ENCODE measurements around the gene CDKL4.
"Not testable (repeated sequence)": the region's sequence is repeated elsewhere in the genome, so short reads cannot be mapped to it uniquely, and the experiment has no call there.

Gene CDKL4

GRCh38 chr2:39178756-39179155 is 65.0 kb downstream of the CDKL4 start:
- DNase-seq (ENCODE audit: low spot score) = no peak

DNA sequence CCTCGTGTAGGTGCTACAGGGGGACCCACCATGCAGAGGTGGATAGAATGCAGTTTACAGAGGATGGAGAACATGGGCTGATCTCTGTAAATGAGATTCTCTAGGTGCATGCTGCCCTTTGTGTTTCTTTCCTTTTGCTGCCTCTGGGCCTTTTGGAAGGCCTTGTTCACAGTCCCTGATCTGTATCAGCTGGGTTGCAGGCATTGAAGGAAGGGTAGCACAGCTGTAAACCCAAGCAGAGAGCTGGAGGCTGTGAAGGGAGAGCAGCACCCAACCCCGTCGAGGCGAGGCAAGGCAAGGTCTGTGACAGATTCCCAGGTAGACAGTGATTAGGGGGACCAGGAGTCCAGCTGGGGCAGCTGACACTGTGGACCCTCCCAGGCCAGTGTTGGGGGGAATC is 66.8 kb downstream of the CDKL4 start:
- no peak for DNase-seq (ENCODE audit: low spot score)

DNA sequence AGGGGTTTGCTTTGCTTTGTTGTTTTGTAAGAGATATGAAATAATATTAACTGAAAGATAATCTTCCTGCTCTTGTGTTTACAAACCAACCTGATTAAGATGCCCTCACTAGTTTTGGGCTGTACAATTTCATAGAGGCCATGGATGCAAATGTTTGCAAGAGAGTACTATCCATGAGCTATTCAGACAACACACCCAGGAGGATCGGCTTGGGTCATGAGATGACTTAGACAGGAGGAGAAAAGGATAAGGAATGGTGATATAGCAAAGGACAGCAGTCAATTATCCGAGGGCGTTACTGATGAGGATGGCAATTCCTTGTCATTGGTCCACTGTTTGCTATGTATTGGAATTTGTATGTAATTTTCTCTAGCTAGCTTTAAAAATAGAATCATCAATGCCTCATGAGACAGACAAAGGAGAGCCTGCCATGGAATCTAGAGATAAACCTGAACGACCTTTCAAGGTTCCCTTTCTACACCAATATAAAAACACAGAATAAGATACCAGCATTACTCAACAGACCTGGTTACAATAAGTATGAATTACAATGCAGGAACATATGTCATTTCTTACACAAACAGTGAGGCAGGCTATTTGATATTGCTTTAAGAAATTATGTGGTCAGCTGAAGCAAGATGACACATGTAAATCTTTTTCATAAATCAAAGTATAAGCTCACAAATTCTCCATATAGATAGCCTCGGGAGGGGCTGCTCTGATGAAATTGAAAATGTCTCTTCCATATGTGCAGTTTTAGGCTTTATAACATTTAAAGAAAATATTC is 68.6 kb downstream of the CDKL4 start:
- no peak for DNase-seq (ENCODE audit: low spot score)

DNA sequence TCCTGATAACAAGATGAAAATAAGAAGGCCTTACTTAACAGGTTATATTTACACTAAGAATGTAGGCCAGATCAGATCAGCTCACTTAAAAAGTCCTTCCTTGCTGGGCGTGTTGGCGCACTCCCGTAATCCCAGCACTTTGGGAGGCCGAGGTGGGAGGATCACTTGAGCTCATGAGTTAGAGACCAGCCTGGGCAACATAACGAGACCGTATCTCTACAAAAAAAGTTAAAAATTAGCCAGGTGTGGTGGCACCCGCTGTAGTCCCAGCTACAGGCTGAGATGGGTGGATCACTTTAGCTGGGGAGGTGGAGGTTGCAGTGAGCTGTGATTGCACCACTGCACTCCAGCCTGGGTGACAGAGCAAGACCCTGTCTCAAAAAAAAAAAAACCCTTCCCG is 69.7 kb downstream of the CDKL4 start:
- no peak for DNase-seq (ENCODE audit: low spot score)

- DNase-seq (ENCODE audit: low spot score) = not testable (repeated sequence)
These were observed 71.6 kb downstream of the CDKL4 start for GRCh38 chr2:39172047-39172706.

DNA sequence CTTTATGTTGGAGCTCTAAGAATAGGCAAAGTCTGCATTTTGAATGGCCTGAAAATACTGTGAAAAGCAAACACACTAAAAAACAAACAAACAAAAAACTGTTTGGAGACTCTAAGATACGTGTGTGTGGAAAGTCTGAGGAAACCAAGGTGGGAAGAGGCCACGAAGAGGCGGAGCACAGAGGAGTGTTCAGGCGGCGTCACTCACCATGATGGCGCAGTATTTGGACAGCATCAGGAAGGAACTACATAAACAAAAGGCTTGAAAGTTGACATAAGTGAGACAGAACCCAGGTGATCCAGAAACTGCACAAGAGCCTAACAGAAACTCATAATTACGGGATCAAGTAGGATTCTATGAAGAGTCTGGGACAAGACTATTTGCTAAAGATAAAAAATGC is 72.1 kb downstream of the CDKL4 start:
- DNase-seq (ENCODE audit: low spot score) = no peak

- DNase-seq (ENCODE audit: low spot score) = peak; percentile 20
These were observed 79.7 kb downstream of the CDKL4 start for GRCh38 chr2:39164089-39164488.

DNA sequence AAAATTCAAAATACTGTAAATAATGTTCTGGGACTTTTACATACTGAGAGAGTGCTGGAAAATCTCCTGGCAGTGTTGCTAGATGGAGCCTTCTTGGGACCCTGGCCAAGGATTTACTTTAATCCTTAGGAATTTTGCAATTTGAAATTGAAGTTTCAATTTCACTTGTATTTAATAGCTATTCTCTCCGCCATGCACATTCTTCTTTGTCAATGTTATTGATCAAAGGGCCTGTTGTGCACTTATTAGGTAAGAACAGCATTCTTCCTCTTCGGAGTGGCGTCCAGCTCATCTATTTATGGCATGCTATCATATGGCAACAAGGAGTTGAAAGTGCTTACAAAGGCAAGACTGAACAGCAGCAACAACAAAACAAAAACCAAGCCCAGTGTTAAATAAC is 82.8 kb downstream of the CDKL4 start:
- DNase-seq (ENCODE audit: low spot score) = peak; percentile 17

- no peak for DNase-seq (ENCODE audit: low spot score)
These were observed 84.5 kb downstream of the CDKL4 start for GRCh38 chr2:39159283-39159682.

DNA sequence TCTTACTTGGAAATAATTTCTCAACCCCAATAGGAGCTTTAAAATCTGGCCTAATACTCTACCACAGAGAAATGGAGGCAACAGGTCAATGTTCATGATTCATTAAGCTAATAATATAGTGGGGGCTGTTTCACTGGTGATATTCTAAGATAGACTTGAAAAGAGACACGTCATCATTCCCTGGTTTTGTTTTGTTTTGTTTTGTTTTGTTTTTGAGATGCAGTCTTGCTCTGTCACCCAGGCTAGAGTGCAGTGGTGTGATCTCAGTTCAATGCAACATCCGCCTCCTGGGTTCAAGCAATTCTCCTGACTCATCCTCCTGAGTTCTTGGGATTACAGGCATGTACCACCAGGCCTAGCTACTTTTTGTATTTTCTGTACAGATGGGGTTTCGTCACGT is 85.4 kb downstream of the CDKL4 start:
- DNase-seq (ENCODE audit: low spot score) = no peak

GRCh38 chr2:39156846-39157245 is 86.9 kb downstream of the CDKL4 start:
- no peak for DNase-seq (ENCODE audit: low spot score)

DNA sequence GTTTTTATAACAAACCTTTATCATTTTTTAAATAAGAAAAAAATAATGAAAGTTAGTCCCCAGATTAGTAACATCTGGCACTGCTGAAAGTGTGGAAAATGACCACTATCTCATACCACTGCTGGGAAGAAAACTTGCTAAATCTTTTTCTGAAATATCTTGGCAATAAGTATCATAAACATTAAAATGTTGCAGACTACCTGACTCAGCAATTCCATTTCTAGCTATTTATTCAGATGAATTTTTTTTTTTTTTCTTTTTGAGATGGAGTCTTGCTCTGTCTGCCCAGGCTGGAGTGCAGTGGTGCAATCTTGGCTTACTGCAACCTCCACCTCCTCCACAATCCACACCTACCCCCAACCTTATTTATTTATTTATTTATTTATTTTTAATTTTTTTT is 87.7 kb downstream of the CDKL4 start:
- peak; percentile 59 for DNase-seq (ENCODE audit: low spot score)

DNA sequence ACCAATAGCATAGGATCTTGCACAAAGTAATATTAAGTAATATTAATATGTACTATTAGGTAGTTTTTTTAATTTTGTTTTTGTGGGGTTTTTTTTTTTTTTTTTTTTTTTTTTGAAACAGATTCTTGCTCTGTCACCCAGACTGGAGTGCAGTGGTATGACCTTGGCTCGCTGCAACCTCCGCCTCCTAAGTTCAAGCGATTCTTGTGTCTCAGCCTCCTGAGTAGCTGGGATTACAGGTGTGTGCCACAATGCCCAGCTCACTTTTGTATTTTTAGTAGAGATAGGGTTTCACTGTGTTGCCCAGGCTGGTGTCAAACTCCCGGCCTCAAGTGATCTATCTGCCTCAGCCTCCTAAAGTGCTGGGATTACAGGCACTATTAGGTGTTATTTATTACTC is 88.2 kb downstream of the CDKL4 start:
- DNase-seq (ENCODE audit: low spot score) = not testable (repeated sequence)

DNA sequence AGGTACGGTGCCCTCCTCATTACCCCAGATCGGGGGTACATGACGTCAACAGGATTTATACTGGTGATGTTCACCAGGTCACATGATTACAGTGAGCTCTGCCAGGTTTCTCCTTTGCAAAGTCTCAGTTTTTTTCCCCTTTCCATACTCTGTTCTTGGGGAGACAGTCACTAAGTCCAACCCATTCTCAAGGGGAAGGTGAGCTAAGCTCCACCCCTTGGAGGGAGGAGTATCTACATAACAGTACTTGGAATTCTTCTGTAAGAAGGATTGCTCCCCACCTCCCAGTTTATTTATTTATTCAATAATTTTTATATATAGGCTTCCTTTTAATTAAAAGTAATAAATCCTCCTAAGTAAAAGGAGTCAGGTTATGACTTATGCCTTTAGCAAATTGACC is 88.8 kb downstream of the CDKL4 start:
- DNase-seq (ENCODE audit: low spot score) = no peak

GRCh38 chr2:39153312-39153711 is 90.5 kb downstream of the CDKL4 start:
- no peak for DNase-seq (ENCODE audit: low spot score)

DNA sequence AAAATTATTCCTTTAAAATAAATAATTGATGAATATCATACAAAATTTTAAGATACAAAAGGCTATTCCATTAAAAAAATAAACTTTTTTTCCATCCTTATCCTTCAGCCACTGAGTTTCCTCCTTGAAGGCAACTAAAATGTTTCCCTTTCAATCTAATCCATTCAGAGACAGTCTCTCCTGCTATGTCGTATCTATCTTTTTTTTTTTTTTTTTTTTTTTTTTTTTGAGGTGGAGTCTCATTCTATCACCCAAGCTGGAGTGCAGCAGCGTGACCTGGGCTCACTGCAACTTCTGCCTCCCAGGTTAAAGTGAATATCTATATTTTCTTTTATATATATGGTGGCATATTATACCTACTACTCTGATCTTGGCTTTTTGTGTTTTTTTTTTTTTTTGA is 91.3 kb downstream of the CDKL4 start:
- no peak for DNase-seq (ENCODE audit: low spot score)

DNA sequence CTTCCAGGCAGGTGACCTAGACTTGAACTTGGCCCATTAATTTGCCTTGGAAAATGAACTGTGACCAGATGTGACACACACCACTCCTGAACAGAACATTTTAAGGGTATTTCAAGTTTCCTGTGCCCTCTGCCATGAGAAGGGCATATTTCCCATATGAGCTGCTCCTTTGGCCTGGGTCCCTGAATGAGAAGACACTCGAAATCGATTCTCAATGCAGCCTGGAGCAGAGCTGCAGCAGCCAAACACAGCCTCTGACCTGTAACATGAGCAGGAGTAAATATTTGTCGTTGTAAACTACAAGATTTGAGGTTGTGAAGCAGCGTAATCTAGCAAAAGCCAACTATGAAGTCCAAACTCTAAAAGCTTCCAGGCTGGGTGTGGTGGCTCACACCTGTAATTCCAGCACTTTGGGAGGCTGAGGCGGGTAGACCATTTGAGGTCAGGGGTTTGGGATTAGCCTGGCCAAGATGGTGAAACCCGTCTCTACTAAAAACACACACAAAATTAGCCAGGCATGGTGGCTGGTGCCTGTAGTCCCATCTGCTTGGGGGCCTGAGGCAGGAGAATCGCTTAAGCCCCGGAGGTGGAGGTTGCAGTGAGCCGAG is 92.8 kb downstream of the CDKL4 start:
- DNase-seq (ENCODE audit: low spot score) = no peak

- DNase-seq (ENCODE audit: low spot score) = no peak
These were observed 93.6 kb downstream of the CDKL4 start for GRCh38 chr2:39150102-39150562.

DNA sequence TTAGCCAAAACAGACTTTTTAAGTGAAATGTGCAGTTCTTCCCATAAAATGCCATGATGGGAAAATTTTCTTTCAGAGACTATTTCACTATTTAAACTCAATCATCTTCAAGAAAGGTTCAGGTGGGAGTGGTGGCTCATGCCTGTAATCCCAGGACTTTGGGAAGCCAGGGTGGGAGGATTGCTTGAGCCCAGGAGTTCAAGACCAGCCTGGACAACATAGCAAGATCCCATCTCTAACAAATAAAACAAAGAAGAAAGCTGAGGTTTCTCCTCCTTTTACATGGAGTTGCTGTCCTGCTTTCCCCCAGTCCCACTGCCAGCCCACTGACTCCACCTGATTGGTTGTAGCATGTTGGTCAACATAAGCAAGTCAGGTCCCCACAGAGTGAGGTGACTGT is 97.1 kb downstream of the CDKL4 start:
- DNase-seq (ENCODE audit: low spot score) = no peak

DNA sequence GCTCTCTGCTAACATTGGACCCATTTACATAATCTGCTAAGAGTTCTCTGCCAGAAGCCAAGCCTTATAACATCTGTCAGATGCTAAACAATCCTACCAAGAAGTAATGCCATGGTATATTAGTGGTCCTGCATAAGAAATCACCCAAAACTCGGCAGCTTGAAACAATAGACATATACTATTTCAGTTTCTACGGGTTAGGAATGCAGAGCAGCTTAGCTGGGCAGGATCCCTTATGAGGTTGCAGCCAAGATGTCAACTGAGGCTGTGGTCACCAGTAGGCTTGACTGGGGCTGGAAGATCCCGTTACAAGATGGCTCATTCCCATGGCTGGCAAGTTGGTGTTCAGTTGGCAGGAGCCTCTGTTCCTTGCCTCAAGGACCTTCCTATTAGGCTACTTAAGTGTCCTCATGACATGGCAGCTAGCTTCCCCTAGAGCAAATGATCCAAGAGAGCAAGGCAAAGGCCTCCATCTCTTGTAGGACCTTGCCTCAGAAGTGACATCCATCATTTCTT is 97.8 kb downstream of the CDKL4 start:
- DNase-seq (ENCODE audit: low spot score) = no peak

DNA sequence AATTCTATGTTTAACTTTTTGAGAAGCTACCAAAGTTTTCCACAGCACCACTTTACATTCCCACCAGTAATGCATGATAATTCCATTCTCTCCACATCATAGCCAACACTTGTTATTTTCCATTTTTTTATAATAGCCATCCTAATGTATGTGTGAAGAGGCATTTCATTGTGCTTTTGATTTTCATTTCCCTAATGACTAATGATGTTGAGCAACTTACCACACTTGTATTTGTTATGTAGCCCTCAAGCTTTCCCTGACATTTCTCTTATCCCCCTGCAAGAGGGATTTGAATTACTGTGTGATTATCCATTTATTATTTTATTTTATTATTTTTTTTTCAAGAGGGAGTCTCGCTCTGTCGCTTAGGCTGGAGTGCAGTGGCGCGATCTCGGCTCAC is 99.4 kb downstream of the CDKL4 start:
- no peak for DNase-seq (ENCODE audit: low spot score)

- no peak for DNase-seq (ENCODE audit: low spot score)
These were observed 100.7 kb downstream of the CDKL4 start for GRCh38 chr2:39142904-39143605.

Data from GM03348 (cell line).